ENCODE measurements around the gene DPP10. TPM values are rescaled to one million over a fixed set of nuclear protein-coding genes. Genes with fewer than 3 reads are reported as not detected.

Gene DPP10
- total RNA-seq, 1 donor from 2014 or later = not detected

- TF ChIP-seq CTCF (IDR thresholded peaks at IDR 0.05) = no peak
- Histone ChIP-seq H3K4me3 (no peak overlapping the region), H3K36me3 (no peaks in the 10 kb centered on the region), H3K9me3 (no peaks in the 10 kb centered on the region), H3K27me3 (no peaks in the 10 kb centered on the region), H3K4me1 (no peaks in the 10 kb centered on the region), H3K27ac (no peak overlapping the region)
- intact Hi-C loops (cut with DNase I) = no loop called here
- DNase-seq (ENCODE audit: low spot score in 2 of 2) = no peak
Observed at GRCh38 chr2:114929225-114929624, 486.8 kb downstream of the DPP10 start.

DNA sequence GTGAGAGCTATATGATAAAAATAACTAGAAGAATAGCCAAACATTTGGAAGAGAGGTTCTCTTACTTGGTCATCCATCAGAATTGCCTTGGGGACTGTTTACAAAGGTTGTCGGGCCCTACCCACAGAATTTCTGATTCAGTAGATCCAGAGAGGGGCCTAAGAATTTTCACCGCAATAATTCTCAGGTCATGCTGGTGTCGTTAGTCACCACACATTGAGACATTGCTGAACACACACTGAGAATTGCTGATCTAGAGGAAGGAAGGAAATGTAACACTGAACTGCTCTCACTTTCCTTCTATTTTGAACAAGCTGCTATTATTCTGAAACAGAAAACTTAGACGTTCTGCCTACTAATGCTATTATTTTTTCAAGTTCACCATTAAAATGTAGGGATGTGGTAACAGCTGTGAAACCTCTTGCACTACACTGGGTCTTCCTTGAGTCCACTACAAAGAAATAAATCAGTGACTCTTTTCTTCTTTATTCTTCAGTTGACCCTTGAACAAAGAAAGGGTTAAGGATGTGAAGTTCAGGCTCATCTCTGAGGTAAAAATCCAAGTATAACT lies 491.3 kb downstream of the DPP10 start:
- DNase-seq (ENCODE audit: low spot score in 2 of 2) = no peak
- Histone ChIP-seq H3K4me1 (no peaks in the 10 kb centered on the region), H3K9me3 (no peaks in the 10 kb centered on the region), H3K36me3 (no peaks in the 10 kb centered on the region), H3K4me3 (no peak overlapping the region), H3K27me3 (no peaks in the 10 kb centered on the region), H3K27ac (no peak overlapping the region)
- intact Hi-C loops (cut with DNase I) = no loop called here
- TF ChIP-seq CTCF (IDR thresholded peaks at IDR 0.05) = no peak

GRCh38 chr2:114935031-114935430 lies 492.6 kb downstream of the DPP10 start:
- no peaks in the 10 kb centered on the region for H3K9me3 ChIP-seq
- no peak for DNase-seq (ENCODE audit: low spot score in 2 of 2)
- TF ChIP-seq CTCF (IDR thresholded peaks at IDR 0.05) = no peak
- H3K27me3 ChIP-seq = no peaks in the 10 kb centered on the region
- intact Hi-C loops (cut with DNase I) = no loop called here
- H3K4me3 ChIP-seq = no peak overlapping the region
- no peaks in the 10 kb centered on the region for H3K4me1 ChIP-seq
- H3K27ac ChIP-seq = no peak overlapping the region
- no peaks in the 10 kb centered on the region for H3K36me3 ChIP-seq

DNA sequence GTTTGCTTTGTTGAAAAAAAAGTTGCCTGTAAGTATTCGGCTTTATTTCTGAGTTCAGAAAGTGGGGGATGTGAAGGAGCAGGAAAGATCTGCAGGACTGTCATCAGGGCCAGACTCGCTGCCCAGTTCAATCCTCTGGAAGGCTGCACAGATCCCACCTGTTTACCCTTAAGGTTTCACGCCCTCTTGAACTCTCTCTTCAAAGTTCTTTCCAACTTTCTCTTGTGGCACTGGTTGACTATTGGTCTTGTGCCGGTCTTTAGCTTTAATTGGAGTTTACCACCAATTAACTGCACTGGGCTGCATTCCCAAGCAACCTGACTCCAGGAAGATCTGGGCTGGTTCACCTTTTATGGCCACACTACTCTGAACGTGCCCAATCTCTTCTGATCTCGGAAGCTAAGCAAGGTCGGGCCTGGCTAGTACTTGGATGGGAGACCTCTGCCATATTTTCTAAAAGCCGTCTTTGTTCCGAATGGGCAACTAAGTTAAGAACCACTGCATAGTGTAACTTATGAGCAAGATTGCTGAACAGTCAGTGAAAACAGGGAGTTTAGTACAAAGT lies 495.0 kb downstream of the DPP10 start:
- Histone ChIP-seq H3K4me1 (no peaks in the 10 kb centered on the region), H3K27me3 (no peaks in the 10 kb centered on the region), H3K9me3 (no peaks in the 10 kb centered on the region), H3K27ac (no peak overlapping the region), H3K36me3 (no peaks in the 10 kb centered on the region), H3K4me3 (no peak overlapping the region)
- DNase-seq (ENCODE audit: low spot score in 2 of 2) = no peak
- intact Hi-C loops (cut with DNase I) = no loop called here
- TF ChIP-seq CTCF (IDR thresholded peaks at IDR 0.05) = no peak

DNA sequence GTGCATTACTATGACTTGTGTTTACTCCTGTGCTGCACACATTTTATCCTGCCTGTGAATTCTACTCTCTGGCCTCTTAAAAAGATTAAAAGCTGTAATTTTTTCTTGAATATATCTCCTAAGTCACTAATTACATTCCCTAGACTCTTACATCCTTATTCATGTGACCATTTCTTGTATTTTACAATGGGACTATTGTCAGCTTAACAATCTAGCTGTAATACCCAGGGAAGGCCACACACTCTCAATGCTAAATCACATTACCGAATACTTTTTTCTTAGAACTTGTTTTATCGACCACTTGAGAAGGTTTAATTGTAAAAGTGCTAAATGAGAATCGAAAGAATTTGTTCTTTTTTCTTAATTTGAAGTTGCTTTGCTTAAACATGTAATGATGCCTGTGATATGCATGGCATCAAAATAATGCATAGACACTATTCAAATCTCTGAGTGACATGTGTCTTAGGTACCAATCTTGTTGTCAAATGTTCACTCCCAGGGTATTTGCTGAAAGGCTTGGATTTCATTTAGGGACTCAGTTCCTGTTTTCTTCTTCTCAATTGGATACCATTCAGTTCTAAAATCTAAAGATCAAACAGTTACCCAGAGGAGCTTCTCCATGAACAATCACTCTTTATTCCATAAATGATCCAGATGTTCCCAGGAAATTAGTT lies 498.5 kb downstream of the DPP10 start:
- Histone ChIP-seq H3K36me3 (no peaks in the 10 kb centered on the region), H3K4me3 (no peak overlapping the region), H3K27ac (no peak overlapping the region), H3K27me3 (no peaks in the 10 kb centered on the region), H3K4me1 (no peaks in the 10 kb centered on the region), H3K9me3 (no peaks in the 10 kb centered on the region)
- DNase-seq (ENCODE audit: low spot score in 2 of 2) = no peak
- intact Hi-C loops (cut with DNase I) = no loop called here
- no peak for TF ChIP-seq CTCF (IDR thresholded peaks at IDR 0.05)

Data from ascending aorta (tissue), 2 donors.